Measurements from ENCODE around the gene PRSS22. TPM values are rescaled to one million over a fixed set of nuclear protein-coding genes. Genes with fewer than 3 reads are reported as not detected.

Gene PRSS22
- total RNA-seq, 1 experiment from 2014 or later, result not detected

GRCh38 chr16:2900526-2901075 lies 42.6 kb upstream of the PRSS22 start:
- DNase-seq, result peak; percentile 21
- no peak overlapping the region for H3K4me2 ChIP-seq (ENCODE audit: low read depth, low read length, poor library complexity, severe bottlenecking)
- H3K79me2 ChIP-seq (ENCODE audit: low read length), result no peaks in the 10 kb centered on the region
- no peak overlapping the region for H3K27ac ChIP-seq (ENCODE audit: low read length)
- no peaks in the 10 kb centered on the region for H4K20me1 ChIP-seq (ENCODE audit: insufficient read depth, low read depth, low read length)
- H3K4me3 ChIP-seq (ENCODE audit: low read length), result no peak overlapping the region
- H3K9me2 ChIP-seq (replicated peaks; ENCODE audit: insufficient read depth, low read length), result no peaks in the 10 kb centered on the region
- H3K27me3 ChIP-seq (ENCODE audit: low read length), result no peaks in the 10 kb centered on the region
- no peaks in the 10 kb centered on the region for H3K9me3 ChIP-seq (ENCODE audit: low read length)
- H3K4me1 ChIP-seq (ENCODE audit: low read length), result peaks cover 28% of the 10 kb centered on the region
- H2AFZ ChIP-seq (ENCODE audit: low read length), result no peak overlapping the region
- H3K36me3 ChIP-seq (ENCODE audit: insufficient read depth, low read length), result no peaks in the 10 kb centered on the region
- H3K9ac ChIP-seq (ENCODE audit: low read length), result no peak overlapping the region

- H4K20me1 ChIP-seq (ENCODE audit: insufficient read depth, low read depth, low read length), result no peaks in the 10 kb centered on the region
- H3K4me2 ChIP-seq (ENCODE audit: low read depth, low read length, poor library complexity, severe bottlenecking), result no peak overlapping the region
- no peak overlapping the region for H3K27ac ChIP-seq (ENCODE audit: low read length)
- H3K36me3 ChIP-seq (ENCODE audit: insufficient read depth, low read length), result no peaks in the 10 kb centered on the region
- H3K4me1 ChIP-seq (ENCODE audit: low read length), result peaks cover 29% of the 10 kb centered on the region
- H3K79me2 ChIP-seq (ENCODE audit: low read length), result no peaks in the 10 kb centered on the region
- DNase-seq, result peak; percentile 31
- no peak overlapping the region for H3K9ac ChIP-seq (ENCODE audit: low read length)
- H3K4me3 ChIP-seq (ENCODE audit: low read length), result no peak overlapping the region
- no peaks in the 10 kb centered on the region for H3K9me3 ChIP-seq (ENCODE audit: low read length)
- H3K27me3 ChIP-seq (ENCODE audit: low read length), result no peaks in the 10 kb centered on the region
- no peaks in the 10 kb centered on the region for H3K9me2 ChIP-seq (replicated peaks; ENCODE audit: insufficient read depth, low read length)
- H2AFZ ChIP-seq (ENCODE audit: low read length), result no peak overlapping the region
Measured at GRCh38 chr16:2899564-2900072, 41.6 kb upstream of the PRSS22 start.

GRCh38 chr16:2898831-2899563 lies 41.0 kb upstream of the PRSS22 start:
- no peaks in the 10 kb centered on the region for H3K9me3 ChIP-seq (ENCODE audit: low read length)
- no peak overlapping the region for H3K9ac ChIP-seq (ENCODE audit: low read length)
- peaks cover 28% of the 10 kb centered on the region for H3K4me1 ChIP-seq (ENCODE audit: low read length)
- H3K36me3 ChIP-seq (ENCODE audit: insufficient read depth, low read length), result no peaks in the 10 kb centered on the region
- no peaks in the 10 kb centered on the region for H3K79me2 ChIP-seq (ENCODE audit: low read length)
- no peak overlapping the region for H3K27ac ChIP-seq (ENCODE audit: low read length)
- H4K20me1 ChIP-seq (ENCODE audit: insufficient read depth, low read depth, low read length), result no peaks in the 10 kb centered on the region
- no peaks in the 10 kb centered on the region for H3K9me2 ChIP-seq (replicated peaks; ENCODE audit: insufficient read depth, low read length)
- DNase-seq, result peak; percentile 34
- no peak overlapping the region for H3K4me3 ChIP-seq (ENCODE audit: low read length)
- H3K27me3 ChIP-seq (ENCODE audit: low read length), result no peaks in the 10 kb centered on the region
- H3K4me2 ChIP-seq (ENCODE audit: low read depth, low read length, poor library complexity, severe bottlenecking), result no peak overlapping the region
- no peak overlapping the region for H2AFZ ChIP-seq (ENCODE audit: low read length)

DNA sequence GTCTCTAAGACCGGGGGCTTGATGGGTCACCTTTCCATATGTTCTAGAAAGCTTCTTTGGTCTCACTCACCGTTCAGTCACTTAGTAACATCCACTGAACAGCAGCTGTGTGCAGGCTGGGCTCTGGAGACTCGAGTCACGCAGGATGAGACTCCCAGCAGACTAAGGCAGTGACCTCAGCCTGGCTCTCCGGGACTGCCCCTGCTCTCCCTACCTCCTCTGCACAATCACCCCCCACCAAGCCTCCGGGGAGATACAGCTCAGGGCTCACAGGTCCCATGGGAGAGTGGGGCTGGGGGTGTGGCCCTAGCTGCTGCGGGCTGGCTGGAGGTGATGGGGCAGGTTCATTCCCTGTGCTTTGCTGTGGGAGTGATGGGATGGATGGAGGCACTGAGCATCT lies 39.1 kb upstream of the PRSS22 start:
- Histone ChIP-seq H3K36me3 (ENCODE audit: insufficient read depth, low read length) (no peaks in the 10 kb centered on the region), H3K9me3 (ENCODE audit: low read length) (no peaks in the 10 kb centered on the region), H3K27ac (ENCODE audit: low read length) (no peak overlapping the region), H2AFZ (ENCODE audit: low read length) (no peak overlapping the region), H3K9ac (ENCODE audit: low read length) (no peak overlapping the region), H3K4me3 (ENCODE audit: low read length) (no peak overlapping the region), H3K79me2 (ENCODE audit: low read length) (0 out of 2 replicates have a peak, but pooled peaks cover 2% of the 10 kb centered on the region), H4K20me1 (ENCODE audit: insufficient read depth, low read depth, low read length) (no peaks in the 10 kb centered on the region), H3K9me2 (replicated peaks; ENCODE audit: insufficient read depth, low read length) (no peaks in the 10 kb centered on the region), H3K4me1 (ENCODE audit: low read length) (peaks cover 23% of the 10 kb centered on the region), H3K4me2 (ENCODE audit: low read depth, low read length, poor library complexity, severe bottlenecking) (peak overlapping the region; percentile 8), H3K27me3 (ENCODE audit: low read length) (no peaks in the 10 kb centered on the region)
- DNase-seq, result peak; percentile 87

DNA sequence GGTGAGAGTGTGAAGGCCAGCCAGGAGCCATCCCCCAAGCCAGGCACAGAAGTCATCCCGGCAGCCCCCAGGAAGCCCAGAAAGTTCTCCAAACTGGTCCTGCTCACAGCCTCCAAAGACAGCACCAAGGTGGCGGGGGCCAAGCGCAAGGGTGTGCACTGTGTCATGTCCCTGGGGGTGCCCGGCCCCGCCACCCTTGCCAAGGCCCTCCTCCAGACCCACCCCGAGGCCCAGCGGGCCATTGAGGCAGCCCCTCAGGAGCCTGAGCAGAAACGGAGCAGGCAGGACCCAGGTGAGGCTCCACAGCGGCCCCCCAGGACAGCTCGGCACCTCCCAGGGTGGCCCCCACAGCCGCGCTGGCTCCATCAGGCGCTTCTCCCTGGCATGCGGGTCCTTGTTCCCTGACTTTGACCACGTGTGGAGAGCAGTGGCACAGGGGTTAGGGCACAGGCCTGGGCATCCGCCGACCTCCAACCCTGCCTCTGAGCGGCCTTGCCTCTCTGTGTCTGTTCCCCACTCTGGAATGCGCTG lies 38.6 kb upstream of the PRSS22 start:
- H3K4me1 ChIP-seq (ENCODE audit: low read length), result peaks cover 23% of the 10 kb centered on the region
- peak overlapping the region; percentile 8 for H3K4me2 ChIP-seq (ENCODE audit: low read depth, low read length, poor library complexity, severe bottlenecking)
- no peak for DNase-seq
- no peak overlapping the region for H3K27ac ChIP-seq (ENCODE audit: low read length)
- H4K20me1 ChIP-seq (ENCODE audit: insufficient read depth, low read depth, low read length), result no peaks in the 10 kb centered on the region
- no peak overlapping the region for H3K9ac ChIP-seq (ENCODE audit: low read length)
- no peak overlapping the region for H2AFZ ChIP-seq (ENCODE audit: low read length)
- H3K9me2 ChIP-seq (replicated peaks; ENCODE audit: insufficient read depth, low read length), result no peaks in the 10 kb centered on the region
- no peaks in the 10 kb centered on the region for H3K9me3 ChIP-seq (ENCODE audit: low read length)
- no peaks in the 10 kb centered on the region for H3K27me3 ChIP-seq (ENCODE audit: low read length)
- H3K36me3 ChIP-seq (ENCODE audit: insufficient read depth, low read length), result no peaks in the 10 kb centered on the region
- no peak overlapping the region for H3K4me3 ChIP-seq (ENCODE audit: low read length)
- H3K79me2 ChIP-seq (ENCODE audit: low read length), result 0 out of 2 replicates have a peak, but pooled peaks cover 2% of the 10 kb centered on the region

DNA sequence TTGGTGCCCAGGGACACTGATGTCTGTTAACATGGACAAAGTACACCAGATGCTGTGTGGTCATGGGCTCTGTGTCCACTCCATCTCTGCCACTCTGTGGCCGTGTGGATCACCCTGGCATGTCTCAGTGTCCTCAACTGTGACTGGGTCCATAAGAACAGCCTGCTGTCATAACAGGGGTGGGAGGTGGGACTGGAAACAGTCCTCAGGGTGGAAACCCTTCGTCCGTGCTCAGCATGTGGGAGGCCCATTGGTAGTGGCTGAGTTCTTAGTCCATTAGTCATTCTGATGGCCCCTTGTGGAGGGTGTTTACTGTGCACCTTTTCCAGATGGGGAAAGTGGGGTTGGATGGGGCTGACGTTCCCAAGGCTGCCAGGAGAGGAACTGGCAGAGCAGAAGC lies 37.8 kb upstream of the PRSS22 start:
- no peaks in the 10 kb centered on the region for H3K9me3 ChIP-seq (ENCODE audit: low read length)
- no peaks in the 10 kb centered on the region for H3K36me3 ChIP-seq (ENCODE audit: insufficient read depth, low read length)
- no peak overlapping the region for H2AFZ ChIP-seq (ENCODE audit: low read length)
- H3K4me1 ChIP-seq (ENCODE audit: low read length), result peaks cover 23% of the 10 kb centered on the region
- H3K79me2 ChIP-seq (ENCODE audit: low read length), result peaks cover 4% of the 10 kb centered on the region; the same call in 1 of the 2 replicates
- no peak overlapping the region for H3K9ac ChIP-seq (ENCODE audit: low read length)
- no peak overlapping the region for H3K4me2 ChIP-seq (ENCODE audit: low read depth, low read length, poor library complexity, severe bottlenecking)
- DNase-seq, result no peak
- H3K9me2 ChIP-seq (replicated peaks; ENCODE audit: insufficient read depth, low read length), result no peaks in the 10 kb centered on the region
- H3K27ac ChIP-seq (ENCODE audit: low read length), result no peak overlapping the region
- H3K27me3 ChIP-seq (ENCODE audit: low read length), result no peaks in the 10 kb centered on the region
- H4K20me1 ChIP-seq (ENCODE audit: insufficient read depth, low read depth, low read length), result no peaks in the 10 kb centered on the region
- H3K4me3 ChIP-seq (ENCODE audit: low read length), result no peak overlapping the region

DNA sequence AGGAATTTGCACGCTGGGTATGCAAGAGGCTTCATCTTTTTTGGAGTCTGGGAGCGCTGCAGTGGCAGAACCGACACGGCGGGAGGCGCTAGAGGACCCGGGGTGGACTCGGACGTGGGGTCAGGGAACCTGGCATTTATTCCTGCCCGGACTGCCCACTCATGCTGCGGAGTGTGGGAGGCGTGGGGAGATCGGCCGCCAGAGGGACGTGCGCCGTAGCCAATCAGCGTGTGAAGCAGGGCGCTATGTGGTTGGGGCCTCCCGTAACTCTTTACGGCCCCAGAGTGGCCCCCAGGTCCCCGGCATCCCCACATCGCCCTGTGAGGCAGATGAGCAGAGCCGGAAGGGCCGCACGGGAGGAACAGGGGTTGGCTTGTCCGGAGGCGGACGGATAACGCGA lies 36.3 kb upstream of the PRSS22 start:
- Histone ChIP-seq H3K4me2 (ENCODE audit: low read depth, low read length, poor library complexity, severe bottlenecking) (no peak overlapping the region), H3K9me3 (ENCODE audit: low read length) (no peaks in the 10 kb centered on the region), H3K4me3 (ENCODE audit: low read length) (no peak overlapping the region), H3K9me2 (replicated peaks; ENCODE audit: insufficient read depth, low read length) (no peaks in the 10 kb centered on the region), H2AFZ (ENCODE audit: low read length) (no peak overlapping the region), H3K36me3 (ENCODE audit: insufficient read depth, low read length) (no peaks in the 10 kb centered on the region), H3K79me2 (ENCODE audit: low read length) (peaks cover 7% of the 10 kb centered on the region; the same call in 1 of the 2 replicates), H3K9ac (ENCODE audit: low read length) (no peak overlapping the region), H3K27me3 (ENCODE audit: low read length) (no peaks in the 10 kb centered on the region), H4K20me1 (ENCODE audit: insufficient read depth, low read depth, low read length) (no peaks in the 10 kb centered on the region), H3K4me1 (ENCODE audit: low read length) (peaks cover 23% of the 10 kb centered on the region), H3K27ac (ENCODE audit: low read length) (no peak overlapping the region)
- no peak for DNase-seq

- H3K79me2 ChIP-seq (ENCODE audit: low read length), result peaks cover 18% of the 10 kb centered on the region
- no peak overlapping the region for H3K27ac ChIP-seq (ENCODE audit: low read length)
- DNase-seq, result peak; percentile 37
- H3K9me3 ChIP-seq (ENCODE audit: low read length), result no peaks in the 10 kb centered on the region; the same call in 1 of the 2 replicates
- peak overlapping the region; percentile 92 for H3K4me3 ChIP-seq (ENCODE audit: low read length)
- no peaks in the 10 kb centered on the region for H3K9me2 ChIP-seq (replicated peaks; ENCODE audit: insufficient read depth, low read length)
- H3K4me2 ChIP-seq (ENCODE audit: low read depth, low read length, poor library complexity, severe bottlenecking), result peak overlapping the region; percentile 90
- peak overlapping the region; percentile 88 for H3K9ac ChIP-seq (ENCODE audit: low read length)
- no peaks in the 10 kb centered on the region for H4K20me1 ChIP-seq (ENCODE audit: insufficient read depth, low read depth, low read length)
- H3K36me3 ChIP-seq (ENCODE audit: insufficient read depth, low read length), result no peaks in the 10 kb centered on the region
- H2AFZ ChIP-seq (ENCODE audit: low read length), result no peak overlapping the region
- peaks cover 9% of the 10 kb centered on the region for H3K4me1 ChIP-seq (ENCODE audit: low read length)
- no peaks in the 10 kb centered on the region for H3K27me3 ChIP-seq (ENCODE audit: low read length)
Measured at GRCh38 chr16:2884041-2884451, 26.1 kb upstream of the PRSS22 start.
